GM18870 (cell line): Measurements from ENCODE around the gene PPP2R1A.
"Not testable (repeated sequence)": the region's sequence is repeated elsewhere in the genome, so short reads cannot be mapped to it uniquely, and the experiment has no call there.

Experiments
- ATAC-seq: cut with Tn5 transposase; IDR thresholded peaks from one replicate; pipeline ENCODE4 v1.9.1; 2021; ENCODE audit warnings: moderate library complexity; ENCODE audit not compliant: unreplicated experiment

Gene PPP2R1A

DNA sequence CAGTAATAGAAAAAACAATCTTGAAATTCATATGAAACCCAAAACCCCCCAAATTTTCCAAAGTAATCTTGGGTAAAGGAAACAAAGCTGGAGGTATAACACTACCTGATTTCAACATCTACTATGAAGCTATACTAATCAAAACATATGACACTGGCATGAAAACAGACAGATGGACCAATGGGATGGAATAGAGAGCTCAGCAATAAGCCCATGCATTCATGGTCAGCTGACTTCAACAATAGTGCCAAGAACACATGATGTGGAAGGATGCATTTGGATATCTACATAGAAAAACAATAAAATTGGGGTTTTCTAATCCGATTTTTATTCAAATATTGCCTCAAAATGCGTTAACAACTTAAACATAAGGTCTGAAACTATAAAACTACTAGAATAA, 47.3 kb downstream of the PPP2R1A start:
- no peak for ATAC-seq

- no peak for ATAC-seq
Measured at GRCh38 chr19:52237771-52238400, 48.0 kb downstream of the PPP2R1A start.

- ATAC-seq: no peak
Measured at GRCh38 chr19:52244021-52244420, 54.2 kb downstream of the PPP2R1A start.

GRCh38 chr19:52248241-52248640, 58.4 kb downstream of the PPP2R1A start:
- no peak for ATAC-seq

- ATAC-seq: no peak
Measured at GRCh38 chr19:52258426-52258825, 68.6 kb downstream of the PPP2R1A start.

- ATAC-seq: not testable (repeated sequence)
Measured at GRCh38 chr19:52265556-52265955, 75.7 kb downstream of the PPP2R1A start.

DNA sequence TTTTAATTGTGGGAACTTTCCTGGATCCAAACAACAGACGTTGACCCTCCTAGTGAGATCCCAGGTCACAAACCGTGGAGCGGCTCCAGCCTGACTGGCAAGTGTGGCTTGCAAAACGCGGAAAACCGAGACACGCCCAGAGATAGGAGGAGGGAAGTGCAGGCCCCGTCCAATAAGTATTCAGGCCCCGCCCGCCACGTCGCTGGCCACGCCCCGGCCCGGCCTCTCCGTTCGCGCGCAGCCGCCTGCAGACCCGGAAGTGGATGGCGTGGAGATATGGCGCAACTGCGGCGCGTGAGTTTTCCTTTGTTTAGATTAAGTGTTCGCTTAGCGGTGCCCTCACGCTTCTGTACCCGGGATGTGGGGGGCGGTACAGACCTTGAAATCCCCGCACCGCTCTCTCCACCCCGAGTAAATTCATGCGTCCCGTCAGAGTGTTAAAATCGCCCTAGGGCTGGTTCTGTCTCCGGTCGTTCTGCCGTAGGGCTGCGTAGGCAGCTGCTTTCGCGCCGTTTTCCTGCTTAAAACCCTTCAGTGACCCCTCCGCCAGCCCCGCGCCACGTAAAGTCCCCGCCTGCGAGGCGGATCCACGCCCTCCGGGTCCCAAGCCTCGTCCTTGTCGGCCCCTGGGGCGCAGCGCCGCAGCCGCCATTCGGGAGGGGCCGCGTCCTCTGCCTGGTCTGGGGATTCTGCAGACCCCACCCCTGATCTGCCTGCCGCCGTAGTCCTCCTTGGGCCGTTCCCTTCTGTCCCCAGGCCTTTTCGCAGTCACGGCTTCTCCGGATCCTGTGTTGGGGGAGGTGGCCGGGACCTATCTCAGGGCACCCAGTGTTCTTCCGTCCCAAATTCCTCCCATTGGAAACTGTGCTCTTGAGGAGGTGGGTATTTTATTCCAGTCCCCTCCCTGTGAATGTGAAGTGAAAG, 79.7 kb downstream of the PPP2R1A start, which contains the start of gene ZNF766:
Gene ZNF766 (plus strand): TSS at position 250 of the 924 bp plus-strand sequence. CDS start 27 bp downstream, at position 277.
- peak; percentile 73 for ATAC-seq

DNA sequence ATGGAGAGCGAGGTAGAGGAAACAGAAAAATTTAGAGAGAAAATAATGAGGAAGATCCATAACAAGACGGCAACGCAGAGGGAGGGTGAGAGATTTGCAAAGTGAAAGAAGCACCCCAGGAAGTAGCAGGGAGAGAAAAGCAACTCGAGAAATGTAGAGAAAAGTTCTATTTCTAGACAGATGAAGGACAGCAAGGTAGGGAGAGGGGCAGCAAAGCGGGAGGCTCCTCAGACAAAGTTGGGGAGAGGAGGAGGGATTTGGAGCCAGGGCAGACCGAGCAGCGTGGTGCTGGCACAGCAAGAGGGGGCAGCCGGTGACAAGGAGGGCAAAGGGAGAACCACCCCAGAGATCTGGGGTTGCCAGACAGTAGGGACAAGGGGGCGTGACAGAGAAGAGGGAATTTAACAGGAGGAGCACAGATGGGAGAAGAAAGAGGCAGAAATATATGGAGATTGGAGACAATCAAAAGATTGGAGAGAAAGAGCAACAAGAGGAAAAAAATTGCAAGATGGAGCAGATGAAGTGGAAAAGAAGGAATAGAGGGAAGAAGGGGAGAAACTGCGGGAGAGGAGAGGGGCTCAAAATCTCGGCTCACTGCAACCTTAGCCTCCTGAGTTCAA, 80.5 kb downstream of the PPP2R1A start:
- ATAC-seq: no peak

- ATAC-seq: no peak
Measured at GRCh38 chr19:52273301-52273700, 83.4 kb downstream of the PPP2R1A start.

GRCh38 chr19:52274191-52274590, 84.3 kb downstream of the PPP2R1A start:
- ATAC-seq: no peak

DNA sequence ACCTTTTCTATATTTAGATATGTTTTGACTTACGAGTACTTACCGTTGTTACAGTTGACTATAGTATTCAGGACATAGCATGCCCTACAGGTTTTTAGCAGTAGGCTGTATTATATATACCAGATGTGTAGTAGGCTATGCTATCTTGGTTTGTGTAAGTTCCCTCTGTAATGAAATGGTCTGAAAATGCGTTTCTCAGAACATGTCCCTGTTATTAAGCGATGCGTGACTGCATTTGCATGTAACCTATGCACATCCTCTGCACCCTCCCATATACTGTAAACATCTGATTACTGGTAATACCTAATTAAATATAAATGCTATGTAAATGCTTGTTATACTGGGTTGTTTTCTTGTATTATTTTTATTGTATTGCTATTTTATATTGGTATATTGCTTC, 86.1 kb downstream of the PPP2R1A start:
- ATAC-seq: no peak

- ATAC-seq: no peak
Measured at GRCh38 chr19:52277471-52277870, 87.6 kb downstream of the PPP2R1A start.
